Thoracic aorta (tissue), 2 donors: ENCODE results near the gene CALN1. TPM values are rescaled to one million over a fixed set of nuclear protein-coding genes. Genes with fewer than 3 reads are reported as not detected.

Experiments used
- ATAC-seq: fragments of 150-250 bp; one replicate; pipeline ENCODE4 v1.8.0; 2017; ENCODE audit warnings: low read depth; ENCODE audit not compliant: insufficient number of reproducible peaks, low FRiP score
- DNase-seq: peaks from one replicate; pipeline ENCODE4 v3.0.0-alpha.2; 2020; ENCODE audit warnings: low spot score
- H3K27ac ChIP-seq, 2 donors: fragments of 200-600 bp; sonication (generic); 1 replicate in 1 of 2; 2 replicates in 1 of 2; pipeline ENCODE4 v1.5.1; 2016; ENCODE audit warnings: mild to moderate bottlenecking in 2 of 2, moderate library complexity in 2 of 2
- H3K27me3 ChIP-seq: fragments of 200-600 bp; sonication (generic); replicated peaks from 2 replicates; pipeline ENCODE4 v1.6.0; 2016; ENCODE audit warnings: mild to moderate bottlenecking; ENCODE audit not compliant: insufficient read depth
- H3K36me3 ChIP-seq: fragments of 200-600 bp; sonication (generic); one replicate; pipeline ENCODE4 v1.5.1; 2016
- H3K4me1 ChIP-seq, 2 donors: fragments of 200-600 bp; sonication (generic); 1 replicate in 1 of 2; 2 replicates in 1 of 2; pipeline versions ENCODE4 v1.5.1 to v1.6.0; 2016; ENCODE audit warnings: low read depth in 2 of 2, mild to moderate bottlenecking in 1 of 2; ENCODE audit not compliant: control insufficient read depth in 1 of 2
- H3K4me3 ChIP-seq: fragments of 200-600 bp; sonication (generic); 2 replicates; pipeline ENCODE4 v1.5.1; 2016; ENCODE audit warnings: mild to moderate bottlenecking
- H3K9me3 ChIP-seq: fragments of 200-600 bp; sonication (generic); 2 replicates; pipeline ENCODE4 v1.5.1; 2016
- CTCF ChIP-seq: fragments of 200-600 bp; sonication (generic); IDR thresholded peaks from one replicate; pipeline ENCODE4 v1.5.1; 2019; ENCODE audit warnings: antibody characterized with exemption
- total RNA-seq, 2 donors: library from RNA; depleted of rRNA; stranded (reverse); fragments of >200 nt; gene quantifications; one replicate each; pipeline versions ENCODE4 v1.1.0 to v1.2.3, GENCODE V29; 2016

The CALN1 gene
- total RNA-seq, 2 donors from 2014 or later = not detected

- Histone ChIP-seq H3K9me3 (peaks cover 3% of the 10 kb centered on the region), H3K4me1 (no peaks in the 10 kb centered on the region), H3K4me3 (no peak overlapping the region), H3K27me3 (no peaks in the 10 kb centered on the region), H3K36me3 (no peaks in the 10 kb centered on the region), H3K27ac (no peak overlapping the region)
- no peak for TF ChIP-seq CTCF
- no peak for DNase-seq
- no peak for ATAC-seq
Measured at GRCh38 chr7:72268796-72269195, 143.3 kb downstream of the CALN1 start.

- Histone ChIP-seq H3K27ac (no peak overlapping the region), H3K4me3 (no peak overlapping the region), H3K9me3 (peaks cover 3% of the 10 kb centered on the region), H3K36me3 (no peaks in the 10 kb centered on the region), H3K4me1 (no peaks in the 10 kb centered on the region), H3K27me3 (no peaks in the 10 kb centered on the region)
- DNase-seq = no peak
- TF ChIP-seq CTCF = no peak
- ATAC-seq = no peak
Measured at GRCh38 chr7:72268090-72268489, 144.0 kb downstream of the CALN1 start.

GRCh38 chr7:72267291-72267800 is 144.8 kb downstream of the CALN1 start:
- ATAC-seq = no peak

GRCh38 chr7:72266771-72267170 is 145.4 kb downstream of the CALN1 start:
- Histone ChIP-seq H3K4me1 (no peaks in the 10 kb centered on the region), H3K36me3 (no peaks in the 10 kb centered on the region), H3K4me3 (no peak overlapping the region), H3K27me3 (no peaks in the 10 kb centered on the region), H3K9me3 (peaks cover 3% of the 10 kb centered on the region), H3K27ac (no peak overlapping the region)
- ATAC-seq (no peak), DNase-seq (no peak)
- no peak for TF ChIP-seq CTCF

More at GRCh38 chr7:72267291-72267800, 144.8 kb downstream of the CALN1 start:
- Histone ChIP-seq H3K27ac (no peak overlapping the region), H3K36me3 (no peaks in the 10 kb centered on the region), H3K9me3 (peaks cover 3% of the 10 kb centered on the region), H3K4me1 (no peaks in the 10 kb centered on the region), H3K4me3 (no peak overlapping the region), H3K27me3 (no peaks in the 10 kb centered on the region)
- TF ChIP-seq CTCF = no peak
- no peak for DNase-seq

- Histone ChIP-seq H3K27me3 (no peaks in the 10 kb centered on the region), H3K36me3 (no peaks in the 10 kb centered on the region), H3K4me3 (no peak overlapping the region), H3K27ac (no peak overlapping the region), H3K4me1 (no peaks in the 10 kb centered on the region), H3K9me3 (peaks cover 3% of the 10 kb centered on the region)
- no peak for ATAC-seq
- DNase-seq = no peak
- TF ChIP-seq CTCF = no peak
Measured at GRCh38 chr7:72265071-72265904, 146.8 kb downstream of the CALN1 start.
